Astrocyte (in vitro differentiated cells and primary cell): ENCODE data around the gene GCSAM.

Experiments used
- EZH2 ChIP-seq: IDR thresholded peaks from 2 replicates; pipeline ENCODE4 v1.6.1; 2012; ENCODE audit warnings: mild to moderate bottlenecking, low read length, inconsistent platforms; ENCODE audit not compliant: insufficient read depth
- TF ChIP-seq, protein P1 (sequence below): IDR thresholded peaks from 2 replicates; pipeline ENCODE4 v1.5.1; 2011; ENCODE audit warnings: low read depth, mild to moderate bottlenecking, inconsistent platforms, low read length, moderate library complexity; ENCODE audit not compliant: insufficient read depth

- TF ChIP-seq, protein P1, sequence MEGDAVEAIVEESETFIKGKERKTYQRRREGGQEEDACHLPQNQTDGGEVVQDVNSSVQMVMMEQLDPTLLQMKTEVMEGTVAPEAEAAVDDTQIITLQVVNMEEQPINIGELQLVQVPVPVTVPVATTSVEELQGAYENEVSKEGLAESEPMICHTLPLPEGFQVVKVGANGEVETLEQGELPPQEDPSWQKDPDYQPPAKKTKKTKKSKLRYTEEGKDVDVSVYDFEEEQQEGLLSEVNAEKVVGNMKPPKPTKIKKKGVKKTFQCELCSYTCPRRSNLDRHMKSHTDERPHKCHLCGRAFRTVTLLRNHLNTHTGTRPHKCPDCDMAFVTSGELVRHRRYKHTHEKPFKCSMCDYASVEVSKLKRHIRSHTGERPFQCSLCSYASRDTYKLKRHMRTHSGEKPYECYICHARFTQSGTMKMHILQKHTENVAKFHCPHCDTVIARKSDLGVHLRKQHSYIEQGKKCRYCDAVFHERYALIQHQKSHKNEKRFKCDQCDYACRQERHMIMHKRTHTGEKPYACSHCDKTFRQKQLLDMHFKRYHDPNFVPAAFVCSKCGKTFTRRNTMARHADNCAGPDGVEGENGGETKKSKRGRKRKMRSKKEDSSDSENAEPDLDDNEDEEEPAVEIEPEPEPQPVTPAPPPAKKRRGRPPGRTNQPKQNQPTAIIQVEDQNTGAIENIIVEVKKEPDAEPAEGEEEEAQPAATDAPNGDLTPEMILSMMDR, result peak; percentile 64
- TF ChIP-seq EZH2, result no peak
Measured at GRCh38 chr3:112111785-112112402, 21.2 kb downstream of the GCSAM start.
